NCI-H2227 treated with DMSO at 0.1 percent for 48 hours (cell line): ENCODE data around the gene KRT77.
"Not testable (repeated sequence)": the region's sequence is repeated elsewhere in the genome, so short reads cannot be mapped to it uniquely, and the experiment has no call there.

ENCODE experiments used
- DNase-seq: peaks from one replicate; lab custom pipeline; 2025; lab: John Stamatoyannopoulos, UW

The KRT77 gene

DNA sequence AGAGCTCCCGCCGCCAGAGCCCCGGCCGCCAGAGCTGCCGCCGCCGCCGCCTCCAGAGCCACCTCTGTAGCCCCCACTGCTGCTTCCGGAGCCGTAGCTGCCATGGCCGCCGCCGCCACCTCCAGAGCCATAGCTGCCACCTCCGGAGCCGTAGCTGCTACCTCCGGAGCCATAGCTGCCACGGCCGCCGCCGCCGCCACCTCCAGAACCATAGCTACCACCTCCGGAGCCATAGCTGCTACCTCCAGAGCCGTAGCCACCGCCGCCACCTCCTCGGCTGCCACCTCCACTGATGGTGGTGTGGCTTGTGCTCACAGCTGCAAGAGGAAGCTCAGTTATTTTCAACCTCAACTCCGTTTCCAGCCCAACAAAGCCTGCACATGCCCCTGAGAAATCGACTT lies 28.0 kb downstream of the KRT77 start:
- no peak for DNase-seq

DNA sequence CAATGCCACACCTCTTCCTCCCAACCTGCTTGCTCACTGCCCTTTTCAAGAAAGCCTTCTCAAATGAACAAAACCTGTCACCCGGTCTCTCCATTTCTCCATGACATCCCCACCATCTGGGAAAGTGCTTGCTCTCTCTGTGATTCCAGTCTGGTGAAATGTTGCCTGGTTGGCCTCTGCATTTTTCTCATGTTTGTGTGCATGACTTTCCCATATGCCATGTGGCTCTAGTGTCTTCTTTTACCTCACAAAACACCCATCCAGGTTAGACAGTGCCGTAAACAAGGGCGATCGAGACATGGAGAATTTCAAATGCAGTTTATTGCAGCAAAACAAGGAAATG lies 28.9 kb downstream of the KRT77 start:
- no peak for DNase-seq

DNA sequence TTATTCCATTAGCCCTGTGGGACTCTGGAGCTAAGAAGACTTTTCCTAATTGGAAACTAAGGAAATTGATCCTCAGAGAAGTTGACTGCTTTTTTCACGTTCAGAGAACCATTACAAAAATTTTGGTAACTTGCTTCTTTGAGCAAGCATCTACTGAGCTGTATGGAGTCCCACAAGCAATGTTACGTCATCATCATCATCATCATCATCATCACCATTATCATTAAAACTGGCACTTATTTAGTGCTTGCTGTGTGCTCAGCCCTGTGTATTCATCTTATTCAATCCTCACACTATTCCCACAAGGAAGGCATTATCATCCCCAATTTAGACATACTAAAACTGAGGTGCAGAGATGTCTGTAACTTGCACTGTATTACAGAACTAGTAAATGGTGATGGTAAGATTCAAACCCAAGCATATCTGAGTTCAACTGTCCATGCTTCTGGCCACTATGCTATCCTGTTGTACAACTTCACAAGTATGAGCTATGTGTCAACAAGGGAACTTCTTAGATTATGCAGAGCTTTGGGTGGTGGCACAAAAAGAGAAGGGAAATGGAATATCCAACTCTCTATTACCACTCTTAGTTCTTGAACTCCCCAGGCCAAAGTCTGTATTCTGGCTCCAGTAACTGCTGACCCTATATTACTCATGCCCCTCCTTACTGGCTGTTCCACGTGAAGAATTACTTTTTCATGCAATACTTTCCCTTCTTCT lies 29.5 kb downstream of the KRT77 start:
- no peak for DNase-seq

DNA sequence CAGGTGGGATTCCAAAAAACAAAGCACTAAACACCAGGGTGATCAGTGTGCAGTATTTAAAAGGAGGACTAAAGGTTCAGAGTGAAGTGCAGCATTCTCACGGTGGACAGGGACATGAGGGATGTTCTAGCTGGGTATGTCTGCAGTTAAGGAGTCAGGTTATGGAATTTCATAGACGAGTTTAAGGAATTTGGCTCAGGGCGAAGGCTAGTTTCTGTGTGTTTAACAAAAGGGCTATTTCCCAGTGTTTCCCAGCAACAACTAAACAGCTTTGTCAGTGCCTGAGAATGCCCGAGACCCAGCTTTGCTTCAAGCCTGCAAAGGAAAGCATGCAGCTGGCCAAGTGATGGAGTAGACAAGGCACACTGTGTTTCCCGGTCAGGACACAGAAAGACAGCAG lies 30.1 kb downstream of the KRT77 start:
- no peak for DNase-seq

DNA sequence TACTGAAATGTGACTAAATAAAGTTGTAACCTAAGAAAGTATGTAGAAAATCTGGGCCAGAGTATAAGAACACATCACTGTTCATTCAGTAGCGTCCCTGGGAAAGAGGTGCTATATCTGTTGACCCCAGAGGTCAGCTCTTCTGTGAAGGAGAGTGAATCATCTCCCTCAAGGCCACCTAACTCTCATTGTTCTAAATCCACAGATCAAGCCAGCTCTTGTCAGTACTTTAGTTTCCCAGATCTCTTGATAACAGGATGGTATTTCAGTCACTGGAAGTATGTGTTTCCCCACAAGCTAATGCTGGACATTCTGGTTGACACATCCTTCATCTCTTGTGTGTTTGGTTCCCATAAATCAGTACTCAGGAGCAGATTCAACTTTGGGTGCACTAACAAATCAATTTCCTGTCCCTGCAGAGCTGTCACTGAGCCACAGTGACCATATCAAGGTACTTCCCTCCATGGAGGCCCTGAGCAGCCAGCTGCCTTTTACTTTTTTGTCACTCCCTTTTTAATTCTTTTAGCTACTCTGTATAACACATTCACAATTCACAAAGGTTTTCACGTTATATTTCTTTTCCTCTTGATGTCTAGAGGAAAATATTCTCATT lies 30.9 kb downstream of the KRT77 start:
- DNase-seq, result no peak

DNA sequence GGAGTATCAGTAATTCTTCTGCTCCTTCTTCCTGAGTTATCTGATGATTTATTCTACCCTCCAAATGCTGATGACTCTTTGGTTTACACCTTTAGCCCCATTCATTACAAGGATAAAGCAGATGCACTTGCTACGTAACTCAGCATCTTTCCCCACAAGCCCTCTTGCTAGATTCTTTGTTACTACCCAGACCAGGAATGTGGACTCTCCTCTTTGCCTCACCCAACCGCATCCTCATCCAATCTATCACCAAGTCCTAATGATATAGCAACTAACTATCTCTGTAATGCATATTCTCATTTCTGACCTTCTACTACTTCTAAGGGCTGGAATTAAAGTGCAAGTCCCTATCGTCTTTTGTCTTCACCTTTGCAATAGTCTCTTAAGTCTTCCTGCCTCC lies 32.4 kb downstream of the KRT77 start:
- DNase-seq, result no peak

DNA sequence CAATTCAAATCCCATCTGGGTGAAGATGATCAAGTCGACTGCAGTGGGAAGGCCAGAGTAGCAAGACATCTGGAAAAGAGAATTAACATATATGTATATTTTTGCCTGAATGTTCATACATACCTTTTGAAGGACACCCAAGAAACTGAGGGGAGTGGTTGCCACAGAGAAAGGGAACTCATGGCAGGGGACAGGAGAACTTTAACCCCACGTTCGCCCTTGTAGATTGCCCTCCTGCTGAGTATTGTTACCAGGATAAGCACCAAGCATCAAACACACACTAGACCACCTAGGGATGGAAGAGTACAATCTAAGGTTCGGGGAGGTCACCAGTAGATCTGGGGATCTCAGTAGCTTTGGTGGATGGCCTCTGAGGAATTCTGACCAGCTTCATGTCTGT lies 32.8 kb downstream of the KRT77 start:
- DNase-seq, result no peak

DNA sequence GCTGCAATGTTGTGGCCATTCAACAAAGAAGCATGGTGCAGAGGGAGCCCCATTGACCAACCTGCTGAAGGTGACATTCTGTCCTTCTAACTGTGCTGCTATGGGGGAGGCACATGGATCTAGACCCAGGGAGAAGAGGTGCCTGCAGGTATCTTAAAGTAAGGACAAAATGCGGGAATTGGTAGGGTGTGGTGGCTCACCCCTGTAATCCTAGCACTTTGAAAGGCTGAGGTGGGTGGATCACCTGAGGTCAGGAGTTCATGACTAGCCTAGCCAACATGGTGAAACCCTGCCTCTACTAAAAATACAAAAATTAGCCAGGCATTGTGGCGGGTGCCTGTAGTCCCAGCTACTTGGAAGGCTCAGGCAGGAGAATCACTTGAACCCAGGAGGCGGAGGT lies 33.4 kb downstream of the KRT77 start:
- not testable (repeated sequence) for DNase-seq

DNA sequence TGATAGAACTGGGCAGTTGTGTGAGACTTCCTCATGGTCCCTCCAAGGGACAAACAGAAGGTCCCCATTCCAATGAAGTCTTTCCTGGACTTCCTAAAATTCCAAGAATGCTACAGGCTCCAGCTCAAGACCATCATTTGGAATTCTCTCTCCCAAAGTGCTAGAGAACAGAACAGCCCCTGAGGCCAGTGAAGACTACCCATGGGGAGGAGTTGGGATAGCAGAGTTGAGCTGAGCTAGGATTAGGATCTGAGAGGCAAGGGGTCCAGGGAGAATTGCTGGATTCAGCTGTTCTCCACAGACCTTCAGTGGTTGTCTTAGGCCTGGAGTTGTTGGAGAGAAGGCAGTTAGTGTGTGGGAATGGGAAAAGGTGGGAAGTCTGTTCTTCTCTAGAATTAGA lies 33.9 kb downstream of the KRT77 start:
- DNase-seq, result no peak

DNA sequence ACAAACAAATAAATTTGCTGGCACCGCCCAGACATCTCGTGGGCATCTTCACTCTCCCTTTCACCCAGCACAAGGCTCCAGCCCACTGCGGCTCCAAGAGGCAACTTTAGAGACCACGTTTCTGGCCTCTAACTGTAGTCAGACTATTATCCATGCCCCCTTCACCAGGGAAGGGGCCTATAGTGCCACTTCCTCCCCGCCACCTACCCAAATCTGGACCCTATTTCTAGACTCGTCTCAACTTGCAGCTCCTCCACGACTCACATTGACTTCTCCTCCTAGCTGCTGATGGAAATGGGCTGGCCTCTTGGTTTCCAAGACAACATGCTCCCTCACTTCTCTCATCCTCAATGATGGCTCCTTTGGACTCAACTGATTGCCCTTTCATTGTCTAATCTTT lies 35.4 kb downstream of the KRT77 start:
- no peak for DNase-seq

DNA sequence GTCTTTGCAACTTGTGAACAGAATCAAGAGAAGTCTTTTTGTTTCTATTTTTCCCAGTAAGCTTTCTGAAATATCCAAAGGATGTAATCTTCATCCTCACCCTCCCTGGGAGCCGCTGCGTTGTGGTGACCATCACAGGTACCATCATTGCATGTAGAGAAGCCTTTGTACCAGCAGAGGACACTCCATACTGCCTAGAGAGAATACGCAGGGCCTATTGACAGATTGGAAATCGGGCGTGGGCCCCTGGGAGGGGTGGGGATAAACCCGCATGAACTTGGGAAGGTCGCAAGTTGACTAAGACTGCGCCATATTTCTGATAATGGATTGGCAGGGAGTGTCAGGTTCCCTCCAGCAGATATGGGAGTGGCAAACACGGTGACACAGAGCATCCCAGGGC lies 35.8 kb downstream of the KRT77 start:
- DNase-seq, result no peak

DNA sequence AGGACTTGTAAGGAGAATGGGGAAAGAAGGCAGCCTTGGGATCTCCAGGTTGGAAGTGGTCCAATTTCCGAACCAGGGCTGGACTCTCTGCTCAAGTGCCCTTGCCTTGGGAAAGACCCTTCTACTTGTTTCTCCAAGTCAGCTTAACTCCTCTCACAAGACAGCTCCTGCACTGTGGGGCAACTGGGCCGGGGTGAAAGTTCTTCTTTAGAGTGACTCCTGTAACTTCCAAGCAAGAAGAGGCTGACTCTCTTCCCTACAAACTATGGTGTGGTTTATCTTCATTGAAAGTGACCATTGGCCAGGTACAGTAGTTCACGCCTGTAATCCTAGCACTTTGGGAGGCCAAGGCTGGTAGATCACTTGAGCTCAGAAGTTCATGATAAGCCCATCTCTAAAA lies 36.9 kb downstream of the KRT77 start:
- no peak for DNase-seq

DNA sequence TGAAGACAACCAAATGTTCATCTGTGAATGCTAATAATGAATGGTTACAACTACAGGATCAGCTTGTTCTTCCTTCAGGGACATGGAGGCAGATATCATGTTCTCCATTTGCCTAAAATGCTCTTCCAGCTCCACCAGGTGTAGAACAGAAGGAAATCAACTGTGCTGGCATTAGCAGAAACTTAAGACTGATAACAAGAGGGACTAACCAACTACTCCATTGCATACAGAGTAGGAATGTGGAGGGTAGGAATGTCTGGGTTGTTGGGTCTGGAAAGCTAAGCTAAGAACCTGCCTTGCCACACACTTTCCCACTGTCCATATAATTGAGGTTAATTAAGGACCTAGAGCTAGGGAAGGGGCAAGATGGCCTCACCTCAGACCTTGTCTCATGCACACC lies 39.9 kb downstream of the KRT77 start:
- DNase-seq, result no peak

DNA sequence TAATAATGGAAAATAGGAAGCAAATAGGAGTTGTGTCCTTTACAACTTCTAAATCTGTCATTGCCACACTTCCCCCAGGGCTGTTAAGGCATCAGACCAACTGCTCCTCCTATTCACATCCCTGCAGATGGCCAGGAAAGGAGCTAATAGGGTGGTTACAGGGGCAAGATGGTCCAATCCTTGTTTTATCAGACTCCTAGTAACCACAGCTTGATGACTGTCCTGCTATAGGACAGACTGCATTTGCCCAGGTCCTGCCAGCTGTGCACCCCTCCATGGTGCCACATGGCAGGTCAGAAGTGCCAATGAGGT lies 40.5 kb downstream of the KRT77 start:
- no peak for DNase-seq

DNA sequence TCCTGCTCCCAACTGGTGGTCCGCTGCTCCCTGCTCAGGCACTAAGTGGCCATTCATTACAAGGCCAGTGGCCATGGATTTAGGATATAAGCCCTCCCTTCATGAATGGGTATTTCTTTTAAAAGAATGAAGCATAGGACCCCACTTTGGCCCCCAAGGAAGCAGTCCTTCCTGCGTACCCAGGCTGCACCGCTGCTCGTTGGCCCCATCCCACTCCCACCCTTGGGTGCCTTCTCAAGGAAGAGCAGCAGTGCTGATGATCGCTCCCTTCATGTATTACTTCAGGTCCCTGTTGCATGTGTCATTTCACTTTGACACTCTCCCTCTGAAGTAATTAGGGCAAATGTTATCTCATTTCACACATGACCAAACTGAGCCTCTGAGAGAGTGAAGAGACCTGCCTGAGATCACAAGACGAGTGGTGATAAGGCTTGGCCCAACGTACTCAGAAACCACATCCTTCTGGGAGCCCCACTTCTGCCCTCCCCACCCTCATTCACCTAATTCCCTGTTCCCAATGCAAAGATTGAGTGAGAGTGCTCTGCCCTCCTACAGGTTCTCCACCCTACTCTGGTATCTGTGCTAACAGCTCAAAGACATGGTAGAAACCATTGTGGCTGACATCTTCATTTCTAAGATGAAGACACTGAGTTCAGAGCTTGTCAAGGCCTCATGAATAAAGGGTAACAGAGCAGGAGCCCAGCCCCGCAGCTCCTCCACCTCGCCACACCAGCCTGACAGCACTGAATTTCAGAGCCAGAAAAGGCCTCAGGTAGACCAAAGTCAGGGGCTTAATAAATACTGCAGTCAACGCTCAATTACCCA lies 41.0 kb downstream of the KRT77 start:
- no peak for DNase-seq

DNA sequence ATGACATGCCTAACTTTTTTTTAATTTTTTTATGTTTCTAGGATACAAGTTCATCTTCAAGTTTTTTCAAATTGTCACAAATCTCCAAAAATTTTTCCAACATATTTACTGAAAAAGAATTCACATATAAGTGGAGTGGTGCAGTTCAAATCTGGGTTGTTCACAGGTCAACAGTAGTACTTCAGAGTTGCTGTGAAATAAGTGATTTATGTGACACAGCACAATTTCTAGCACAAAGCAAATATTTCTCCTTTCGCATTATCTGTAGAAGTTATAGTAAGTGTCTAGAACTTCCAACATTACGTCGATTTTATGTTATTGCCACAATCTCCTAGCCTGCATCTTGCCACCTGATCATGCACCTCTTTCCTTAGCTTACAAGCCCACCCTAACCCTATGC lies 41.7 kb downstream of the KRT77 start:
- no peak for DNase-seq

DNA sequence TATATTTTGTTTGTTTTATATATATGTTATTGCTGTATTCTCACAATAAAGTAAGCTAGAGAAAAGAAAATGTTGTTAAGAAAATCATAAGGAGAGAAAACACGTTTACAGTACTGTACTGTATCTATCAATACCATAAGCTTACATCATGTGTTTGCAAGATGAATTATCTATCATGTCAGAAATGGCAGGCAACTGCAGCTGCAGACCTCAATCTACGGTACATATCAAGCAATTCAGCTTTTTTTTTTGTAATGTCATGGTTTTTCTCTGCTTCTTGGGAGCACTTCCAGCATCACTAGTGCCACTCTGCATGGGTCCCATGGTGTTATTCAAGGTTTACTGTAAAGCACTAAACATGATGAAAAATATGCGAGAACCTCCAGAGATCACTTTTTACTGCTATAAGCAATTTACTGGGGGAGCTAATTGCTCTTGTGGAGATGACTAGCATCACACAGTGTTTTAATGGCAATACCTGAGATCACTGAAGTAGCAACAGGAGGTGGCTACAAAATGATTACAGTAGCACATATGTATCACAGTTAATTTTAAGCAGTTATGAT lies 42.3 kb downstream of the KRT77 start:
- DNase-seq, result no peak

DNA sequence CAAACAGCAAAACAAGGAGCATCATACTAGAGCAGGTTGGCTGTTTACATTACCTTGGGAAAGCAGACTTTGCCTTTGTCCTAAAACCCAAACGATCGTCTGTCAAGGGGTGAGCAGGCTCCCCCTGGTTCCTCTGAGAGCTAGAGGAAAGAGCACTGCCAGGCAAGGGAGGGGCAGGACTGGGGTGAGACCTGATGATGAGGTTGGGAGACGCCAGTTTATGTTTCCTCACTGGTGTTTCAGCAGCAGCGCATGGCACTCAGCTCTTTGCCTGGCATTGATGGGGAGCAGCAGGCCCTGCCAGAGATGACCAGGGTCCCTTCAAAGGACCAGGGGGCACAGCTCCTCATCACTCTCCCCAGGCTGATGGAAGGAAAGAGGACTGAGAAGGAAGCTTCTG lies 43.4 kb downstream of the KRT77 start:
- no peak for DNase-seq

DNA sequence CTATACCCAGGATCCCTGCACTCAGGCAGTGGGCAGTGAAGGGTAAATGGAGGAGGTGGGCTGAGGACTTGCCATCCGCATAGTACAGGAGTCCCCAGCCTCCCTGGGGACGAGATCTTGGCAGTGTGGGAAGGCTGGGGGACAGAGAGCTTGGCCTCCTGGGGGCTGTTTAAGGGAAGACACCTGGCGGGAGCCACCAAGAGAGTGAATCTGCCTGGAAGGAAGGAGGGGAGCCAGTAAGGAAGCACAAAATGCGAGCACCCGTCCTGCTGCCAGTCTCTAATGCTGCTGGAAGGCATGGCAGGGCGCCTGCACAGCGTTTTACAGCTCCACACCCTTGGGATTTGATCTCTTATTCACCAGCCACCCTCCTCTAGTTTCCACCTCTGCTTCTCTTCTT lies 43.9 kb downstream of the KRT77 start:
- DNase-seq, result no peak

DNA sequence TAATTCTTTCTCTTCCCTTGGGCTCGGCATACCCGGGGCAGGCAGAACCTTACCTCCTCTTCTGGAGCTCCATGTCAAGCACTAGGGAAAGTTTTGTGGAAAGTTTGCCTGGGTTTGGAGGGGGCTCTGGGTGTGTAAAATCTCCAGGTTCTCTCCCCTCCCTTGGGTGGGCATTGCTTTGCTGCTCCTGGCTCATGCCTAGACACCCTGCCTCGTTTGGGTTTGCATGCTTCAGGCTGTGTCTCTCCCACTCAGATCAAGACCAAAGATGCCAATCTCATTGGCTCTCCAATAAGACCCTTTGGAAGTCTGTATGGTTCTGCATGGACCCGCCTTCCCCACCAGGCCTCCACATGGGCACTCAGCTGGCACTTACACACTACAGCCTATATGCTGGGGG lies 45.1 kb downstream of the KRT77 start:
- DNase-seq, result no peak

DNA sequence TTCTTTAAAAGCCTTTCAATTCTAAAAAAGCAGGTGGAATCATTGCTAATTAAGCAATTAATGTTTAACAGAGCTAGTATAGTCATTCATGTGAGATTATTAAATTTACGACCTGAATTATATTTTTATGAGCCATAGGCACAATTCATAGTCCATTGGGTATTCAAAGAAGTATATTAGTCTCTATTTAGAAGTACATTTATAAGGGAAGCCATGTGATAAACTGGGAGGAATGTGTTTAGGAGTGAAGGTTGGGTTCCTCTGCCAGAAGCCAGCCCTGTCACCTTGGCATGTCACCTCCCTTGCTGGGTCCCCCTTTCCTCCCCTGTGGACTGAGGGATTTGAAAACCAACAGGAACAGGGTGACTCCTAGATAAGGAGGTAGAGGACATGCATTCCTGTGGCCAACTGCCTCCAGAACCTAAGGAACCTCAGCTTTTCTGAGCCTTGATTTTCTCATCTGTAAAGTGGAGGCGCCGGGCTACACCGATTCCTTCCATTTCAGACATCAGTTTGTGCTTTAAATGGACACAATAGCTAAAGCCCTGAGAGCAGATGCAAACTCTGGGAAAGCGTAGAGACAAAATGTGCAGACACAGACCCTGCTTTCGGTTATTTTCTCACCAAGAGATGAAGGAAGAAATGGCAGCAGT lies 45.9 kb downstream of the KRT77 start:
- DNase-seq, result no peak

DNA sequence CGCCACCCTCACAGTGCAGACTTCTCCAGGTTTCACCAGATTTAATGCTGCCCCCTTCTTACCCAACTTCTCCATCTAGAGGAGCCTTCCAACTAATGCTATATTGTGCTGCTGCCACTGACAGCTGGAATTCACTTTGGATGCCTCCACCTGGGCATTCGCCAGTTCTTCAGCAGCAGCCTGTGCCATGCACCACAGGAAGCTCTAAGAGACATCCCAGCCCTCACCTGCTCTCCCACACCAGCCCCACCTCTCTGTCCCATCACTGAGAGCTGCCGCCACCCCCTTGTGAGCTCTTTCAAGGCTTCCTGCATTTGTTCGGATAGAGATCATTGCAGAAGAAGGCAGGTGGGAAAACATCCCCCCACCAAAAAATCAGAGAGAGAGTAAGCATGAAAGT lies 46.7 kb downstream of the KRT77 start:
- no peak for DNase-seq

DNA sequence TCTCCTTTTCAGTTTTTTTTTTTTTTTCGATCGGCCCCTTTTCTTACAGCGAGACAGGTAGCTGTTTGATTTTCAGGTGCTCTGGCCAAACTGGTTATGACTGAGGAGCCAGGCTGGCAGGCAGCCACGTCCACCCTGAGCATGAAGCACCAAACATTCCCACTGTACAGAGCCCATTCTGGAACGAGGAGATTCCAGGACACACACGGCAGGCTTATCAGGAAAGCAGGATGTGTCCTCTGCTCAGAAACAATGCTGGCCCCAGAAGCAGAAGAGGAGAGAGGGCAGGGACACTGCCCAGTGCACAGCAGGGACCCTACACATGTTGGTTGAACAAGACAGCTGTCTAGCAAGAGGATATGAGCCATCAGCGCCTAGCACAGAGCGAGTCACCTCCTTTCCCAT lies 47.6 kb downstream of the KRT77 start:
- no peak for DNase-seq
